Endodermal cell (in vitro differentiated cells): ENCODE data around the gene INO80C. TPM values are rescaled to one million over a fixed set of nuclear protein-coding genes. Genes with fewer than 3 reads are reported as not detected.

ENCODE experiments used
- DNase-seq: peaks from one replicate; pipeline ENCODE4 v3.0.0-alpha.2; 2017
- H3K27ac ChIP-seq: 2 replicates; pipeline ENCODE4 v1.5.1; 2013; ENCODE audit warnings: mild to moderate bottlenecking, low read depth, low read length, moderate library complexity
- H3K27me3 ChIP-seq: 2 replicates; pipeline ENCODE4 v1.6.1; 2013; ENCODE audit warnings: mild to moderate bottlenecking, low read length, moderate library complexity; ENCODE audit not compliant: insufficient read depth, control insufficient read depth, poor library complexity, severe bottlenecking
- H3K36me3 ChIP-seq: 2 replicates; pipeline ENCODE4 v1.7.0; 2013; ENCODE audit warnings: mild to moderate bottlenecking, low read length, moderate library complexity; ENCODE audit not compliant: control insufficient read depth, insufficient read depth
- H3K4me1 ChIP-seq: one replicate; pipeline ENCODE4 v1.7.0; 2013; ENCODE audit warnings: low read length; ENCODE audit not compliant: control insufficient read depth, insufficient read depth
- H3K4me3 ChIP-seq: 2 replicates; pipeline ENCODE4 v1.5.1; 2013; ENCODE audit warnings: mild to moderate bottlenecking, low read length, moderate library complexity
- H3K9ac ChIP-seq: 2 replicates; pipeline ENCODE4 v1.6.1; 2013; ENCODE audit warnings: mild to moderate bottlenecking, low read length, moderate library complexity; ENCODE audit not compliant: poor library complexity, severe bottlenecking; ENCODE audit errors: extremely low read depth
- H3K9me3 ChIP-seq: 2 replicates; pipeline ENCODE4 v1.6.1; 2013; ENCODE audit warnings: mild to moderate bottlenecking, low read length, moderate library complexity; ENCODE audit not compliant: control insufficient read depth
- H3K27ac Mint-ChIP-seq: 2 replicates; pipeline ENCODE4 v1.8.0; 2020; ENCODE audit warnings: mixed read lengths
- H3K27me3 Mint-ChIP-seq: 2 replicates; pipeline ENCODE4 v1.8.0; 2021; ENCODE audit warnings: mild to moderate bottlenecking, mixed read lengths; ENCODE audit not compliant: insufficient read depth
- H3K36me3 Mint-ChIP-seq: 2 replicates; pipeline ENCODE4 v1.8.0; 2020; ENCODE audit warnings: low read depth, mixed read lengths
- H3K4me1 Mint-ChIP-seq: 2 replicates; pipeline ENCODE4 v1.8.0; 2020; ENCODE audit warnings: mixed read lengths
- H3K4me3 Mint-ChIP-seq: 2 replicates; pipeline ENCODE4 v1.8.0; 2020; ENCODE audit warnings: mild to moderate bottlenecking, moderate library complexity, mixed read lengths
- H3K9me3 Mint-ChIP-seq: 2 replicates; pipeline ENCODE4 v1.8.0; 2020; ENCODE audit warnings: mild to moderate bottlenecking, mixed read lengths
- CTCF ChIP-seq: fragments of 200-600 bp; sonication (generic); conservative IDR thresholded peaks from 2 replicates; pipeline ENCODE4 v1.5.0; 2021; ENCODE audit warnings: antibody characterized with exemption, mild to moderate bottlenecking
- WGBS, 2 experiments: methylation state at CpG; one replicate each; pipeline versions ENCODE4 v1.1.5 to v1.1.7; 2013; ENCODE audit warnings: missing lambda C conversion rate in 2 of 2, mixed read lengths in 1 of 2; ENCODE audit not compliant: insufficient coverage in 1 of 2, insufficient read length in 1 of 2; 5-methylcytosine and 5-hydroxymethylcytosine counted together
- total RNA-seq, 2 donors: library from RNA; stranded (reverse); fragmentation: NEBNext Ultra II Directional in 1 of 2; extraction: Animal tissue kit (Norgen Biotek cat#: 25700) in 1 of 2; gene quantifications; 2 replicates in 1 of 2; 3 replicates in 1 of 2; pipeline ENCODE4 v1.2.1, GENCODE V29; 2021

The INO80C gene
- total RNA-seq, 2 donors from 2014 or later: 31.1 to 31.9 TPM

- H3K27ac ChIP-seq: no peak overlapping the region
- H3K36me3 ChIP-seq: no peaks in the 10 kb centered on the region
- Mint-ChIP-seq H3K27me3 (no peaks in the 10 kb centered on the region), H3K9me3 (no peaks in the 10 kb centered on the region), H3K4me3 (no peak overlapping the region), H3K36me3 (no peaks in the 10 kb centered on the region), H3K4me1 (peaks cover 22% of the 10 kb centered on the region), H3K27ac (no peak overlapping the region)
- peaks cover 18% of the 10 kb centered on the region for H3K4me1 ChIP-seq
- TF ChIP-seq CTCF: no peak
- H3K4me3 ChIP-seq: peak overlapping the region; percentile 94
- DNase-seq: no peak
- no peaks in the 10 kb centered on the region for H3K9me3 ChIP-seq
- H3K9ac ChIP-seq: no peak overlapping the region
- WGBS, 2 experiments: 93 to 98% methylated on average over 5 to 7 of the region's 7 CpGs
- H3K27me3 ChIP-seq: no peaks in the 10 kb centered on the region
Measured at GRCh38 chr18:35495536-35496314, 2.0 kb downstream of the INO80C start.

DNA sequence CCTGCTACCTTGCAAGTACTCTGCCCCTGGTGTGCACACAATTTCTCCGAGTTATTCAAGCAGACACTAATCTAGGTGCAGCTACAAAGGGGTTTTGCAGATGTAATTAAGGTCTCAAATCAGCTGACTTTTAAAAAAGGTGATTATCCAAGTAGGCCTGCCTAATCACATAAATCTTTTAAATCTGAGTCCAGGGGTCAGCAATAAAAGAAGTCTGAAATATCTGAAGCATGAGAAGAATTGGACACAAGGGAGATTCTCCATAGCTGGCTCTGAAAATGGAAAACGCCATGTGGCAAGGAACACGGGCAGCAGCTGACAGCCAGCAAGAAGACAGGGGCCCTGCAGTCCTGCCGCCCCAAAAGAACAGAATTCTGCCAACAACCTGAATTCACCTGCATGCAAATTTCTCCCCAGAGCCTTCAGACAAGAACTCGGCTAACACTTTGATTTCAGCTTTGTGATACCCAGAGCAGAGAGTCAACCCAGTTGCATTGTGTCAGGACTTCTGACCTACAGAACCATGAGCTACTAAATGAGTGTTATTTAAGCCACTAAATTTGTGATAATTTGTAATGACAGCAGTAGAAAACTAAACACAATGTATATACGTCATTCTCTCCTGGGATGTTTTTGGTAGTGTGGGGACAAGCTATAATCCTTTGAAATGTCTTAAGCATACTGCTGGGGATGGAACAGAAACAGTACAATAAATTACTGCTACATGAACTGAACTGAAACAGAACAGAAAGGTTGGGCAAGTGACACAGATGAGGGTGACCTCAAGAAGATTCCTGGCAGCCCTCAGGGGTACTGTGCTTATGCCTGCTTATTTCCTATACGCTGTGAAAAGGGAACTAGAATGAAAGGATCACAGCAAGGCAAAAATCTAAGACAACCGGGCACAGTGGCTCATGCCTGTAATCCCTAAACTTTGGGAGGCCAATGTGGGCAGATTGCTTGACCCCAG, 3.2 kb downstream of the INO80C start:
- Mint-ChIP-seq H3K36me3 (no peaks in the 10 kb centered on the region), H3K9me3 (no peaks in the 10 kb centered on the region), H3K4me1 (peaks cover 34% of the 10 kb centered on the region), H3K27ac (no peak overlapping the region), H3K27me3 (no peaks in the 10 kb centered on the region), H3K4me3 (no peak overlapping the region)
- H3K27ac ChIP-seq: no peak overlapping the region
- H3K4me3 ChIP-seq: no peak overlapping the region
- TF ChIP-seq CTCF: no peak
- H3K4me1 ChIP-seq: peaks cover 28% of the 10 kb centered on the region
- WGBS, 2 experiments: 81 to 93% methylated on average over 4 to 8 of the region's 8 CpGs
- DNase-seq: no peak
- no peak overlapping the region for H3K9ac ChIP-seq
- H3K9me3 ChIP-seq: no peaks in the 10 kb centered on the region
- H3K27me3 ChIP-seq: no peaks in the 10 kb centered on the region
- no peaks in the 10 kb centered on the region for H3K36me3 ChIP-seq

DNA sequence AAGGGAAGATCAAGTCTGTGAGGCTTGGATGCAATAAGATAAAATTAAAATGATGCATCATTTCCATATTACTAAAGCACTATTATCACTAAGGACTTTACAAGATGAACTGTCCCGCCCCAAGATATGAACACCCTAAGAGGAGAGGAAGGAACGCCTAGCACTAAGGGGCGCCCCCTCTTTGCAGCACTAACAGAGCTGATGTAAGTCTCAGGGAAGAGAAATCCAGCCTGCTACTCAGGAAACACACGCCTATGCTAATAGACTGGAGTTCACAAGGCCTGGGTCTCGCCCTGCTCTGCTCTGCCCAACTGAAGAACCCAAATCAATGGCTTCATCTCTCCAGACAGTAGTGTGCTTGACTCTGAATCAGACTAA, 6.1 kb downstream of the INO80C start:
- Mint-ChIP-seq H3K4me3 (no peak overlapping the region), H3K36me3 (peaks cover 13% of the 10 kb centered on the region), H3K9me3 (no peaks in the 10 kb centered on the region), H3K27me3 (no peaks in the 10 kb centered on the region), H3K27ac (peak overlapping the region; percentile 75), H3K4me1 (peaks cover 51% of the 10 kb centered on the region)
- 48 to 80% methylated on average over 1 to 5 of the region's 5 CpGs for WGBS, 2 experiments
- no peaks in the 10 kb centered on the region for H3K36me3 ChIP-seq
- no peak for TF ChIP-seq CTCF
- no peak overlapping the region for H3K4me3 ChIP-seq
- peak; percentile 75 for DNase-seq
- no peaks in the 10 kb centered on the region for H3K27me3 ChIP-seq
- no peak overlapping the region for H3K27ac ChIP-seq
- peaks cover 26% of the 10 kb centered on the region for H3K4me1 ChIP-seq
- no peak overlapping the region for H3K9ac ChIP-seq
- H3K9me3 ChIP-seq: no peaks in the 10 kb centered on the region
